Activated naive CD8-positive, alpha-beta T cell (primary cell): ENCODE measurements around the gene GTF3C5.
"Not testable (repeated sequence)": the region's sequence is repeated elsewhere in the genome, so short reads cannot be mapped to it uniquely, and the experiment has no call there.

Source experiments
- H3K27ac Mint-ChIP-seq: one replicate; pipeline ENCODE4 v1.8.0; 2021; ENCODE audit warnings: mixed read lengths
- H3K27me3 Mint-ChIP-seq: one replicate; pipeline ENCODE4 v1.8.0; 2021; ENCODE audit warnings: mixed read lengths
- H3K36me3 Mint-ChIP-seq: one replicate; pipeline ENCODE4 v1.8.0; 2021; ENCODE audit warnings: mixed read lengths
- H3K4me1 Mint-ChIP-seq: one replicate; pipeline ENCODE4 v1.8.0; 2021; ENCODE audit warnings: low read depth, mixed read lengths
- H3K4me3 Mint-ChIP-seq: one replicate; pipeline ENCODE4 v1.8.0; 2021; ENCODE audit warnings: mild to moderate bottlenecking, mixed read lengths
- H3K9me3 Mint-ChIP-seq: one replicate; pipeline ENCODE4 v1.8.0; 2021; ENCODE audit warnings: low read depth, mixed read lengths

Gene GTF3C5

DNA sequence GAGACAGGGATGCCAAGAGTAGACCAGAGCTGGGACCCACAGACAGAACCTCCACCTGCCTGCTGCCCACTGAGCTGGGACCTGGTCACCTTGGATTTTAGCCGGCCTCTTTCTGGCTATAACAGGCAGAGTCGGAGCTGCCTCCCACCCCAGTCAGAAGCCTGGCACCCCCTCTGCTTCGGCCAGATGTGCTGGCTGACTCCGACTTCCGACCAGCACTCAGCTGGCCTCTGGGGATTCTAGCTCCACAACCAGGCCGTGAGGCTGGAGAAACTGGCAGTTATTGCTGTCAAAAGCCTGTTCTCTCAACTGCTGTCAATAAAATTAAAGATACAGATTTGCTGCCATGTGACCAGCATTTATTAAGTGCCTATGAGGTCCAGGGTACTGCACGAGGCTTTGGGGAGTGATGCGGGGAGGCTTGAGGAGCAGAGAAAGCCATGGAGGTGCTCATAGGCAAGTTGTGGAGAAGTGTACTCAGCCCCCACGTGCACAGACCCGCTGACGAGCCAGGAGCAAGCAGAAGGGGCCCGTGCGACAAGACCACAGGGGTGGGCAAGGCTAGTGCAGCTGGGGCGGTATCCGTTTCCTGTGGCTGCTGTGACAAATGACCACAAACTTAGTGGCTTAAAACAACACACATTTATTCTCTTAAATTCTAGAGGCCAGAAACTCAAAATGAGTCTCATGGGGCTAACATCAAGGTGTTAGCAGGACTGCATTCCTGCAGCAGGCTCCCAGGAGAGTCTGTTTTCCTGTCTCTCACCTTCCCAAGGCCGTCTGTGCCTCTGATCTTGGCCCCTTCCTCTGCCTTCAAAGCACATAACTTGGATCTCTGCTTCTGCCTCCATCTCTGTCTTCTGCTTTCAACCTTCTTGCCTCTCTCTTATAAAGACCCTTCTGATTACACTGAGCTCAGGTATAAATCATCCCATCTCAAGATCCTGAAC is 39.2 kb upstream of the GTF3C5 start:
- Mint-ChIP-seq H3K36me3 (no peaks in the 10 kb centered on the region), H3K9me3 (no peaks in the 10 kb centered on the region), H3K27ac (no peak overlapping the region), H3K4me3 (no peak overlapping the region), H3K4me1 (peaks cover 7% of the 10 kb centered on the region), H3K27me3 (peaks cover 10% of the 10 kb centered on the region)

DNA sequence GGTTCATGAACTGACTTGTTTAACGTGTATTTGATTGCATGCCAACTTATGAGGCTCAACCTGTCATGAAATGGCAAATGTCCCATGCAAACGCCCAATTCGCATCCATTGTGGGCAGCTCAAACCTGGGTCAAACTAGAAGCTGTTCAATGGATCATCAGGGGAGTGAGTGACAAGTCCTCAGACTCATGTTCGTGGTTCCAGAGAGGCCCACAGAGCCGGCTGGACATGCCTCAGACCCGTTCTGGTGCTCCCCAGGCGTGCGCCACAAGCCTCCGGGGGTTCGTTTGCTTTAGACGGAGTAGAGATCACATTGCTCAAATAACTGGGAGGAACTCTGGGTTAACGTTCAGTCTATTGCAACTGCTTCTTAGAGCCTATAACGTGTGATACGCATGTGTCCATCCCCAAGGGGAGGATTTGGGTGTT is 37.3 kb upstream of the GTF3C5 start:
- H3K27me3 Mint-ChIP-seq, result peaks cover 9% of the 10 kb centered on the region
- no peak overlapping the region for H3K27ac Mint-ChIP-seq
- no peaks in the 10 kb centered on the region for H3K36me3 Mint-ChIP-seq
- no peak overlapping the region for H3K4me3 Mint-ChIP-seq
- H3K4me1 Mint-ChIP-seq, result peaks cover 7% of the 10 kb centered on the region
- no peaks in the 10 kb centered on the region for H3K9me3 Mint-ChIP-seq

- H3K36me3 Mint-ChIP-seq, result no peaks in the 10 kb centered on the region
- H3K27ac Mint-ChIP-seq, result no peak overlapping the region
- peaks cover 7% of the 10 kb centered on the region for H3K4me1 Mint-ChIP-seq
- peak overlapping the region; percentile 11 for H3K4me3 Mint-ChIP-seq
- peaks cover 11% of the 10 kb centered on the region for H3K27me3 Mint-ChIP-seq
- H3K9me3 Mint-ChIP-seq, result no peaks in the 10 kb centered on the region
These were observed 36.2 kb upstream of the GTF3C5 start for GRCh38 chr9:132994410-132995120.

GRCh38 chr9:132995121-132995420 is 35.7 kb upstream of the GTF3C5 start:
- H3K27ac Mint-ChIP-seq, result no peak overlapping the region
- H3K36me3 Mint-ChIP-seq, result no peaks in the 10 kb centered on the region
- peaks cover 7% of the 10 kb centered on the region for H3K4me1 Mint-ChIP-seq
- no peaks in the 10 kb centered on the region for H3K9me3 Mint-ChIP-seq
- peaks cover 13% of the 10 kb centered on the region for H3K27me3 Mint-ChIP-seq
- no peak overlapping the region for H3K4me3 Mint-ChIP-seq

GRCh38 chr9:132995879-132996278 is 34.9 kb upstream of the GTF3C5 start:
- no peak overlapping the region for H3K4me3 Mint-ChIP-seq
- H3K27me3 Mint-ChIP-seq, result peaks cover 13% of the 10 kb centered on the region
- H3K27ac Mint-ChIP-seq, result no peak overlapping the region
- H3K4me1 Mint-ChIP-seq, result peaks cover 7% of the 10 kb centered on the region
- H3K36me3 Mint-ChIP-seq, result no peaks in the 10 kb centered on the region
- H3K9me3 Mint-ChIP-seq, result no peaks in the 10 kb centered on the region

DNA sequence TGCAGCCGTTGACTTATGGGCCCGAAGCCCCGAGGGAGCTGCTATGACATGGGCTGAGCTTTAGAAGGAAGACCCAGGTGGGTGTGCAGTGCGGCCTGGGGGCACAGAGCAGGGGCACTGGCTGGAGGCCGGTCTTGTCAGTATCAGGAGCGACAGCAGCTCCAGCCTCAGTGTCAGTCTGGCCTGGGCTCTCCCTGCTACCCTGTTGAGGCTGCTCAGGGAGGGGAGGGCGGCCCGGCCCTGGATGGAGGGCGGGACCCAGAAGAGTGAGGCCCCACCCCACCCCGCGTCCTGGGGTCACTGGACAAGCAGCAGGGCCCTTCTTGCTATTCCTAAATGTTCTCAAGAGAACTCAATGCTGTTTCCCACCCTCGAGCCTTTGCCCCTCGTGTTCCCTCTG is 34.3 kb upstream of the GTF3C5 start:
- peaks cover 13% of the 10 kb centered on the region for H3K27me3 Mint-ChIP-seq
- peaks cover 7% of the 10 kb centered on the region for H3K4me1 Mint-ChIP-seq
- H3K4me3 Mint-ChIP-seq, result no peak overlapping the region
- no peaks in the 10 kb centered on the region for H3K9me3 Mint-ChIP-seq
- H3K27ac Mint-ChIP-seq, result no peak overlapping the region
- no peaks in the 10 kb centered on the region for H3K36me3 Mint-ChIP-seq

GRCh38 chr9:132997591-132997990 is 33.2 kb upstream of the GTF3C5 start:
- Mint-ChIP-seq H3K27me3 (peaks cover 14% of the 10 kb centered on the region), H3K9me3 (no peaks in the 10 kb centered on the region), H3K4me3 (no peak overlapping the region)

GRCh38 chr9:132998221-132998620 is 32.6 kb upstream of the GTF3C5 start:
- H3K27me3 Mint-ChIP-seq, result peaks cover 17% of the 10 kb centered on the region
- not testable (repeated sequence) for H3K36me3 Mint-ChIP-seq, H3K9me3 Mint-ChIP-seq, H3K4me3 Mint-ChIP-seq, H3K27ac Mint-ChIP-seq, H3K4me1 Mint-ChIP-seq

More at GRCh38 chr9:132997591-132997990, 33.2 kb upstream of the GTF3C5 start:
- Mint-ChIP-seq H3K27ac (no peak overlapping the region), H3K36me3 (peaks cover 2% of the 10 kb centered on the region), H3K4me1 (peaks cover 7% of the 10 kb centered on the region)

- Mint-ChIP-seq H3K27ac (no peak overlapping the region), H3K27me3 (peaks cover 20% of the 10 kb centered on the region), H3K9me3 (no peaks in the 10 kb centered on the region), H3K4me1 (peaks cover 7% of the 10 kb centered on the region), H3K36me3 (peaks cover 2% of the 10 kb centered on the region), H3K4me3 (no peak overlapping the region)
These were observed 31.8 kb upstream of the GTF3C5 start for GRCh38 chr9:132998831-132999635.

- peaks cover 26% of the 10 kb centered on the region for H3K27me3 Mint-ChIP-seq
- H3K4me3 Mint-ChIP-seq, result no peak overlapping the region
- H3K27ac Mint-ChIP-seq, result no peak overlapping the region
- no peaks in the 10 kb centered on the region for H3K4me1 Mint-ChIP-seq
- no peaks in the 10 kb centered on the region for H3K9me3 Mint-ChIP-seq
- peaks cover 2% of the 10 kb centered on the region for H3K36me3 Mint-ChIP-seq
These were observed 28.4 kb upstream of the GTF3C5 start for GRCh38 chr9:133002147-133003070.

- Mint-ChIP-seq H3K36me3 (peaks cover 2% of the 10 kb centered on the region), H3K9me3 (no peaks in the 10 kb centered on the region), H3K27ac (no peak overlapping the region), H3K4me3 (no peak overlapping the region), H3K4me1 (no peaks in the 10 kb centered on the region), H3K27me3 (peaks cover 26% of the 10 kb centered on the region)
These were observed 27.7 kb upstream of the GTF3C5 start for GRCh38 chr9:133003071-133003461.

DNA sequence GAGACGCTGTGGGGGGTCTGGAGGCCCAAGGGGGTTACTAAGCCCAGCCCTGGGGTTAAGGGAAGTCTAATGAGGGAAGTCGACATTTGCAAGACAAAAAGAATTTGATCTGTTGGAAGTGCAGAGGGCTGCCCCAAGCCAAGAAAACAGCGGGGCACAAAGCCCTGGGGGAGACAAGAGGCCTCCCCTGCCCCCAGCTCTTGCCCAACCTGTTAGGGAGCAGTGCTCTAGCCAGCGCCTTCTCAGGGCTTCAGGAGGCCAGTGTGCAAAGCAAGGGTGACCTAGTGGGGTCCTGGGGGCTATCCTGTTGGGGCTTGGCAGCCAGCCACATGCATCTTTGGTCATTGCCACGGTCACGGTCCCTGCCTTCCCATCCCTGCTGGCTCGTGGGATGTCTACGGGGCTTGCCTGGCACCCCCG is 27.1 kb upstream of the GTF3C5 start:
- H3K27ac Mint-ChIP-seq, result no peak overlapping the region
- H3K4me3 Mint-ChIP-seq, result no peak overlapping the region

GRCh38 chr9:133004091-133004998 is 26.5 kb upstream of the GTF3C5 start:
- Mint-ChIP-seq H3K36me3 (peaks cover 2% of the 10 kb centered on the region), H3K27me3 (peaks cover 29% of the 10 kb centered on the region), H3K27ac (no peak overlapping the region), H3K9me3 (no peaks in the 10 kb centered on the region), H3K4me3 (no peak overlapping the region), H3K4me1 (no peaks in the 10 kb centered on the region)

More for the DNA sequence above, 27.1 kb upstream of the GTF3C5 start:
- Mint-ChIP-seq H3K9me3 (no peaks in the 10 kb centered on the region), H3K4me1 (no peaks in the 10 kb centered on the region), H3K27me3 (peaks cover 27% of the 10 kb centered on the region), H3K36me3 (peaks cover 2% of the 10 kb centered on the region)
